Ishikawa (cell line): ENCODE measurements around the gene DDB1.

Experiments used
- EP300 ChIP-seq: IDR thresholded peaks from 2 replicates; pipeline ENCODE4 v1.6.1; 2012; ENCODE audit warnings: borderline replicate concordance
- RAD21 ChIP-seq: IDR thresholded peaks from 2 replicates; pipeline ENCODE4 v1.6.1; 2012; ENCODE audit warnings: low read depth
- TAF1 ChIP-seq: IDR thresholded peaks from 2 replicates; pipeline ENCODE4 v1.6.1; 2012; ENCODE audit warnings: low read depth, mild to moderate bottlenecking
- YY1 ChIP-seq: IDR thresholded peaks from 2 replicates; pipeline ENCODE4 v1.6.1; 2012; ENCODE audit warnings: low read depth

DNA sequence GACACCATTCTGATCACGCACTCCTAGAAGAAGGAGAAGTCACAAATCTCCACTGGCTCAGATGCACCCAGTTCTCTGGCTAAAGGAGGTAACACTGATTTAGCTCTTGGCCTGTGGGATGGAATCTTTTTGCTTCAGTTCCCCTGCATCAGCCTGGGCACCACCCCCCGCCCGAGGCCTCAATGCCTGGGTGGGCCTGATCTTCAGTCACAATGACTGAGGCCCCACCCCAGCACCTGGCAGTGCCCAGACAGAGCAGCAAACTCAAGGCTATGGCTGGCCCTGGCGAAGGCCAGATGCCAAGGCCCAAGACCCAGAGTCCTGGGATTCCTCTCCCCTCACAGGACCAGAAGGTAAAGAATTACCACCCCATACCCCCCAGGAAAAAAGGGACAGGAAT, 23.8 kb upstream of the DDB1 start:
- no peak for TF ChIP-seq TAF1
- TF ChIP-seq RAD21: no peak
- TF ChIP-seq YY1: no peak
- TF ChIP-seq EP300: no peak
